ENCODE data around the gene ZFP1. TPM values are rescaled to one million over a fixed set of nuclear protein-coding genes. Genes with fewer than 3 reads are reported as not detected.
A peak's percentile ranks its signal among the peaks of the same experiment; 100 is the strongest.

ZFP1 gene
- total RNA-seq, 1 donor from 2014 or later, result 14.0 TPM

DNA sequence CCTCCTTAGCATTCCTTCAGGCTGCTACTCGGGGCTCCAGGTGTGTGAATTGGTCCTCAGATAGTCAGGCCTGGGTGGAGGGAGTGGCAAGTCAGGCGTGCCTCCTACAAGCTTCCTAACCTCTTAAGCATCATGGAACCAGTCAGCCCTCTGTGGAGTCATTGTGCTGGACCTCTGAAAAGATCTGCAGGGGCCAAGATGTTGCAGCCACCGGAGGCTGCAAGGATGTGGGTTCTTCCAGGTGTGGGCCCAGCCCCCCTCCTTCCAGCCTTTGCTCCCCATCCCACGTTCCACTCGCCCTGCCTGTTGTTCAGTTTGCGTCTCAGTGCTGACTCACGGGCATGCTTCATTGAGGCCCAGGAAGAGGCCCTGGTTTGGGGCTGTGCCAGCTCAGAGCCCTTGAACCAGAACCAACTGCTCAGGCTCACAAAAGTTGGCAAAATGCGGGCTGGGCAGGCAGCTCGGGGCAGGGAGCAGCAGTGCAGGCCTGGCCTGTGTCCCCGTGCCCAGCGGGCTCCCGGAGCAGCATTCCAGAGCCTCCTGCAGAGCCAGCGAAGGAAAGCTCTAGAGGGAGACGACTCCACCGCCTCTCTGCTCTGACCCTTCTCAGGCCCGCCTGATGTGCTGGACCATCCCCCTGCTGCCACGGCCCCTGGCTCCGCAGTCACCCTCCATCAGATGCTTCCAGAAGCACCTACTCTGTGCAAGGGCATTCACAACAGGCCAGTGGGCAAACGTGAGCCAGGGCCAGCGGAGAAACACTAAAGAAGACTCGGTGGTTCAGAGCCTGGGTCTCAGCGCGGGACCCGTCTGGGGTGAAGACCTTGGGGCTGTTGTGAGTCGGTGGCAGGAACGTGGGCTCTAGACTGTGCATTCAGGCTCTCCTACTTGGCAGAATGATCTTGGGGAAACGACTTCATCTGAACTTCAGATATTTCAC lies 39.3 kb upstream of the ZFP1 start:
- intact Hi-C loops (cut with micrococcal nuclease), result loop anchor here (1.0 kb wide), 2 partner anchors 34 to 39 kb away; partner anchors contain the start of gene ZFP1
- Mint-ChIP-seq H3K4me1 (ENCODE audit: low read depth) (peaks cover 53% of the 10 kb centered on the region), H3K4me3 (ENCODE audit: low read depth) (peak overlapping the region; percentile 64), H3K27ac (peak overlapping the region; percentile 85), H3K9me3 (peaks cover 4% of the 10 kb centered on the region), H3K36me3 (ENCODE audit: low read depth) (peaks cover 32% of the 10 kb centered on the region), H3K27me3 (ENCODE audit: low read depth) (no peaks in the 10 kb centered on the region)
- peak; percentile 29 for DNase-seq (ENCODE audit: low spot score)

DNA sequence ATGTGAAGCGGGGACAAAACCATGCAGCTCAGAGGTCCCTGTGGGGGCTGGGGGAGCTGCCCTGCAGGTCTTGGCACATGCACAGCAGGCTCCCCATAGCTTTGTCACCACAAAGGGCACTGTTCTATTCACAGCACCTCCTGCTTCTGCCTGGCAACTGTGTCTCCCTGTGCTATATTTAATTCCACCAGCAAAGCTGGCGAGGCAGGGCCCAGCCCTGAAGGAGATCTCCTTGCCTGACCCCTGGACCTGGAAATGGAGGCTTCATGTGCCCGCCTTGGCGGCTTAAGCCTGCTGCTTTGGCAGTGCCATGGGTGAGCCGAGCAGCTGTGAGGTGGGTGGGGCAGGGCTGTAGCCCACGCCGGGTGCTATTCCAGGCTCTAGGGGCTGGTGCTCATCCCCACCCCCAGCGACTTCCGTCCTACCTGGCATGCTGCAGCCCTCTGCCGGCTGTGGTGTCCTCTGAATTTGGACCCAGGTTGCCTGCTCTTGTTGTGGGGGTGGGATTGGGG lies 38.5 kb upstream of the ZFP1 start:
- Mint-ChIP-seq H3K9me3 (no peaks in the 10 kb centered on the region), H3K27me3 (ENCODE audit: low read depth) (no peaks in the 10 kb centered on the region), H3K36me3 (ENCODE audit: low read depth) (peaks cover 25% of the 10 kb centered on the region), H3K27ac (peak overlapping the region; percentile 85), H3K4me3 (ENCODE audit: low read depth) (peak overlapping the region; percentile 64), H3K4me1 (ENCODE audit: low read depth) (peaks cover 52% of the 10 kb centered on the region)
- intact Hi-C loops (cut with micrococcal nuclease), result loop anchor here (1.0 to 10.0 kb wide), 4 partner anchors 34 to 405 kb away; partner anchors contain the start of genes MLKL and ZFP1
- no peak for DNase-seq (ENCODE audit: low spot score)

- Mint-ChIP-seq H3K27ac (peak overlapping the region; percentile 85), H3K27me3 (ENCODE audit: low read depth) (no peaks in the 10 kb centered on the region), H3K9me3 (no peaks in the 10 kb centered on the region), H3K36me3 (ENCODE audit: low read depth) (peaks cover 21% of the 10 kb centered on the region), H3K4me3 (ENCODE audit: low read depth) (peak overlapping the region; percentile 64), H3K4me1 (ENCODE audit: low read depth) (peaks cover 42% of the 10 kb centered on the region)
- intact Hi-C loops (cut with micrococcal nuclease), result loop anchor here (1.0 to 10.0 kb wide), 6 partner anchors 13 to 406 kb away; partner anchors contain the start of genes MLKL and WDR59
- peak; percentile 75 for DNase-seq (ENCODE audit: low spot score)
Observed at GRCh38 chr16:75110637-75111513, 37.4 kb upstream of the ZFP1 start.

DNA sequence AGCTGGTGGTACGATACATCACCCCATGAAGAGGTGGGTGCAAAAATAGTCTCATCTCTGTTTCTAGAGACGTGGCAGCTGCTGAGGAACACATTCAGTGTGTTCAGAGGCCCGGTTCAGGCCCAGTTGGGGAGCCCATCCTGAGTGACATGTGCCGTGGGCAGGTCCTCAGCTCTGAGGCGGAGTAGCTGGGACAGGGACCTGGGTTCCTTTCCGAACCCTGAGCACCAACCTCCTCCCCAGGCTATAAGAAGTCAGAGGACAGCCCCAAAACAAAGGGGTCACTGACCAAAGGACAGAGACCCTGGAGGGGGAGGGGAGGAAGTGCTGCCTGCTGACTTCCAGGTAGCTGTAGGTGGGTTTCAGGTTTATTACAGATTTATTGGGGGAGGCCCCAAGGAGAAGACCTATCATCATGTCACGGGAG lies 36.8 kb upstream of the ZFP1 start:
- Mint-ChIP-seq H3K4me3 (ENCODE audit: low read depth) (no peak overlapping the region), H3K9me3 (no peaks in the 10 kb centered on the region), H3K27ac (no peak overlapping the region), H3K36me3 (ENCODE audit: low read depth) (peaks cover 14% of the 10 kb centered on the region), H3K4me1 (ENCODE audit: low read depth) (peaks cover 38% of the 10 kb centered on the region), H3K27me3 (ENCODE audit: low read depth) (no peaks in the 10 kb centered on the region)
- DNase-seq (ENCODE audit: low spot score), result no peak
- intact Hi-C loops (cut with micrococcal nuclease), result loop anchor here (1.0 to 10.0 kb wide), 6 partner anchors 13 to 407 kb away; partner anchors contain the start of genes MLKL and WDR59

GRCh38 chr16:75111961-75112733 lies 36.2 kb upstream of the ZFP1 start:
- DNase-seq (ENCODE audit: low spot score), result no peak
- Mint-ChIP-seq H3K9me3 (no peaks in the 10 kb centered on the region), H3K27ac (no peak overlapping the region), H3K36me3 (ENCODE audit: low read depth) (peaks cover 11% of the 10 kb centered on the region), H3K27me3 (ENCODE audit: low read depth) (no peaks in the 10 kb centered on the region), H3K4me3 (ENCODE audit: low read depth) (no peak overlapping the region), H3K4me1 (ENCODE audit: low read depth) (peaks cover 34% of the 10 kb centered on the region)
- intact Hi-C loops (cut with micrococcal nuclease), result loop anchor here (1.0 to 10.0 kb wide), 6 partner anchors 14 to 407 kb away; partner anchors contain the start of genes MLKL and WDR59

GRCh38 chr16:75112734-75113491 lies 35.4 kb upstream of the ZFP1 start:
- intact Hi-C loops (cut with micrococcal nuclease), result loop anchor here (10.0 kb wide), 1 partner anchor 408 kb away; the partner anchor contains the start of gene MLKL
- H3K4me3 Mint-ChIP-seq (ENCODE audit: low read depth), result no peak overlapping the region
- no peaks in the 10 kb centered on the region for H3K9me3 Mint-ChIP-seq
- DNase-seq (ENCODE audit: low spot score), result no peak
- peaks cover 9% of the 10 kb centered on the region for H3K36me3 Mint-ChIP-seq (ENCODE audit: low read depth)
- no peaks in the 10 kb centered on the region for H3K27me3 Mint-ChIP-seq (ENCODE audit: low read depth)
- H3K27ac Mint-ChIP-seq, result no peak overlapping the region
- peaks cover 32% of the 10 kb centered on the region for H3K4me1 Mint-ChIP-seq (ENCODE audit: low read depth)

DNA sequence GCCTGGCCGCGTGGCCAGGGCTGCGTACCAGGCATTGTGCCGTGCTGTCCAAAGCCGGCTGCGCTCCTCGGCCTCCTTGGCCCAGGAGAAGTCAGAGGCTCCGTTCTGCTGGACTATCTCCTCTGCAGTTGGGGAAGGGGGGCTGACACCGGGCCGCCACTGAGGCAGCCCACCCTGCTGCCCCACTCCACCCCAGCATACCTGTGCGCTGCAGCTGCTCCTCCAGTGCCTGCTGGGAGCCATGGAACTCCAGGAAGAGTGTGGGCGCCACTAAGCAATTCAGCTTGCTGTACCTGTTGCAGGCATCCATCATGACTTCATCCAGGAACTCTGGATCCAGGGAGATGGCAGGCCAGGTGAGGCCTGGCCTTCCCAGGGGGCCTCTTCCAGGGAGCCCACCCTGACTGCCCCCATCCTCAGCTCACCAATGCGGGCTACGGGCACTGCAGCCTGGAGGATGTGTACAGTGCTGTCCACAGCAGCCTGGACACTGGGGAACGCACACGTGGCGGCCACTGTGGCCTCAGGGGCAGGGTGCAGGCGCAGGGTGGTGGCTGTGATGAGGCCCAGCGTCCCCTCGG lies 34.7 kb upstream of the ZFP1 start:
- Mint-ChIP-seq H3K4me3 (ENCODE audit: low read depth) (no peak overlapping the region), H3K9me3 (no peaks in the 10 kb centered on the region), H3K36me3 (ENCODE audit: low read depth) (peaks cover 4% of the 10 kb centered on the region), H3K27me3 (ENCODE audit: low read depth) (no peaks in the 10 kb centered on the region), H3K27ac (no peak overlapping the region), H3K4me1 (ENCODE audit: low read depth) (peaks cover 26% of the 10 kb centered on the region)
- intact Hi-C loops (cut with micrococcal nuclease), result loop anchor here (10.0 kb wide), 1 partner anchor 409 kb away; the partner anchor contains the start of gene MLKL
- DNase-seq (ENCODE audit: low spot score), result no peak

DNA sequence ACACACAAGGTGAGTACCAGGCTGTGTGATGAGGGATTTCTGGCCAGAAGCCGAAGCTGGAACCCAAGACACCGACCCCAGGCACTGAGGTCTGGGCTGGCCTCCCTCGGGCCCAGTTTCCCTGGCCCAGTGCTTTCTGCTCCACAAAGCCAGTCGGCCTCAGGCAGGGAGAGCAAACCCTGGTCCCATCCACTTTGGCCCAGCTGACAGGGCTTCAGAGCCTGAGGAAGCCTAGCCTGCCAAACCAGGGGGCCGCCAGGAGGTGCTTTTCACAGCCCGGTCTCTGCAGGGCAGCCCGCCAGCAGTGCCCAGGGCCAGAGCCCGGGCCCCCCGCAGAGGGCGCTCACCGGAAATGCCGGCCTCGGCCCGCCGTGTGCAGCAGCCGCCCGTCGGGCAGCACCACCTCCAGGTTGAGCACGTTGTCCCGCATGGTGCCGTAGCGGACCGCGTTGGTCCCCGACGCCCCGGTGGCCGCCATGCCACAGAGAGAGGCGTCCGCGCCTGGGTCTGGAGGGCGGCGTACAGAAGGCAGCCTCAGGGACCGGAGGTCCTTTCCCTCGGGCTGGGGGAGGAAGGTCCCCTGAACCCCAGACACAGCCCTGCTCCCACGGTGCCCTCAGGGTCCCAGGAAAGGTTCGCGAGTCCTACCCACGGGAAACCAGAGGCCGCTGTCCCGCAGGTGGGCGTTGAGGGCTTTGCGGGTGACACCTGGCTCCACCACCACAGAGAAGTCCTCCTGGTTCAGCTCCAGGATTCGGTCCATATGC lies 34.0 kb upstream of the ZFP1 start:
- no peaks in the 10 kb centered on the region for H3K27me3 Mint-ChIP-seq (ENCODE audit: low read depth)
- DNase-seq (ENCODE audit: low spot score), result no peak
- no peak overlapping the region for H3K27ac Mint-ChIP-seq
- peaks cover 19% of the 10 kb centered on the region for H3K4me1 Mint-ChIP-seq (ENCODE audit: low read depth)
- H3K9me3 Mint-ChIP-seq, result no peaks in the 10 kb centered on the region
- intact Hi-C loops (cut with micrococcal nuclease), result loop anchor here (10.0 kb wide), 1 partner anchor 410 kb away; the partner anchor contains the start of gene MLKL
- no peak overlapping the region for H3K4me3 Mint-ChIP-seq (ENCODE audit: low read depth)
- no peaks in the 10 kb centered on the region for H3K36me3 Mint-ChIP-seq (ENCODE audit: low read depth)

GRCh38 chr16:75114946-75115825 lies 33.1 kb upstream of the ZFP1 start:
- no peak for DNase-seq (ENCODE audit: low spot score)
- H3K27me3 Mint-ChIP-seq (ENCODE audit: low read depth), result no peaks in the 10 kb centered on the region
- intact Hi-C loops (cut with micrococcal nuclease), result loop anchor here (10.0 kb wide), 1 partner anchor 410 kb away; the partner anchor contains the start of gene MLKL
- no peak overlapping the region for H3K27ac Mint-ChIP-seq
- peaks cover 11% of the 10 kb centered on the region for H3K4me1 Mint-ChIP-seq (ENCODE audit: low read depth)
- no peak overlapping the region for H3K4me3 Mint-ChIP-seq (ENCODE audit: low read depth)
- H3K36me3 Mint-ChIP-seq (ENCODE audit: low read depth), result no peaks in the 10 kb centered on the region
- no peaks in the 10 kb centered on the region for H3K9me3 Mint-ChIP-seq

All from activated T-helper 2 cell treated with anti-CD3 and anti-CD28 coated beads, Interferon-gamma antibody, Interleukin-2, Interleukin-4, amounts not matched to agents 10 μg/mL and 5 μg/mL and 100 μg/mL, durations not matched to agents 14 hours and 24 hours and 36 hours (primary cell).